NB4 (cell line): Measurements from ENCODE around the gene C2orf78.

Experiments
- CTCF ChIP-seq: IDR thresholded peaks from one replicate; pipeline ENCODE4 v1.5.1; 2012; ENCODE audit warnings: low read depth, low read length
- MAX ChIP-seq: IDR thresholded peaks from 2 replicates; pipeline ENCODE4 v1.6.1; 2011; ENCODE audit warnings: low read depth, low read length
- POLR2A ChIP-seq: IDR thresholded peaks from 2 replicates; pipeline ENCODE4 v1.6.1; 2011; ENCODE audit warnings: mild to moderate bottlenecking; ENCODE audit not compliant: insufficient read length; ENCODE audit errors: extremely low read depth

- no peak for TF ChIP-seq POLR2A
- TF ChIP-seq CTCF: no peak
- TF ChIP-seq MAX: no peak
These were observed 28.7 kb downstream of the C2orf78 start for GRCh38 chr2:73812635-73813034.
